GF-D8 (cell line): ENCODE results near the gene MX2.
"Not testable (repeated sequence)": the region's sequence is repeated elsewhere in the genome, so short reads cannot be mapped to it uniquely, and the experiment has no call there.

ENCODE experiments used
- DNase-seq: peaks from one replicate; lab custom pipeline; 2025; lab: John Stamatoyannopoulos, UW

Gene MX2

GRCh38 chr21:41342035-41342434 lies 19.8 kb upstream of the MX2 start:
- DNase-seq = no peak

DNA sequence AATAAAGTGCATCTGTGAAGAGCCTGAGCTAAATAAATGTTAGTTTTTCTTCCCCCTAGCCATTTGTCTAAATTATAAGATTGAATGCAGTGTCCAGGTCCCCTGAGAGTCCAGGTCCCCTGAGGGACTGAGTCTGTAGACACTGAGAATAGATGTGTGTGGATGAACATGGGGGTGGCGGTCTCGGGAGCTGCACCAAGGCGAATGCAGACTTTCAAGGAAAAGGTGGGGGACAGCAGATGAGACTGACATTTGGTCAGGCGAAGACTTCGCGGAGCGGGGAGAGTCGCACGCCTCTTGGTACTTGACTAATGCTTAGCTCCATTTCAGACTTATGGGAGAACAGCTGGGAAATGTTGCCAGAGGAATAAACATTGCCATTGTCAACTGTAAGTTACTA lies 17.7 kb upstream of the MX2 start:
- DNase-seq = no peak

DNA sequence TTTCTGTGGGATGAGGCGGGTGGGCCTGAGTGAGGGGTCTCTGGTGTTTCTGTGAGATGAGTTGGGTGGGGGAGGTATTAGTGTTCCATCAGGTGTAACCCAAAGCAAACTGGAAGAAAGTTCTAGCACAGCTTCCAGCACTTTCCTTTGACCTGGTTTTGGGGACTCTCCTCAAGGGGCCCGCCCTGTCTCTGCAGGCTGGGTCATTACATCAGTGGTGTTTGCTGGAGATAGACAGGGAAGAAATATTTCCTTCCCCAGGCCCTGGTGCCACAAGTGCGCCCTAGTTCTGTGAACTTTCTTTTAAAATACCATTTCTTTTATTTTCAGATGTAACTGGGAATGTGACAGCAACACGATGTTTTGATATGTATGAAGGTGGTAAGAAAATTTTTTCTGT lies 16.5 kb upstream of the MX2 start:
- DNase-seq = no peak

DNA sequence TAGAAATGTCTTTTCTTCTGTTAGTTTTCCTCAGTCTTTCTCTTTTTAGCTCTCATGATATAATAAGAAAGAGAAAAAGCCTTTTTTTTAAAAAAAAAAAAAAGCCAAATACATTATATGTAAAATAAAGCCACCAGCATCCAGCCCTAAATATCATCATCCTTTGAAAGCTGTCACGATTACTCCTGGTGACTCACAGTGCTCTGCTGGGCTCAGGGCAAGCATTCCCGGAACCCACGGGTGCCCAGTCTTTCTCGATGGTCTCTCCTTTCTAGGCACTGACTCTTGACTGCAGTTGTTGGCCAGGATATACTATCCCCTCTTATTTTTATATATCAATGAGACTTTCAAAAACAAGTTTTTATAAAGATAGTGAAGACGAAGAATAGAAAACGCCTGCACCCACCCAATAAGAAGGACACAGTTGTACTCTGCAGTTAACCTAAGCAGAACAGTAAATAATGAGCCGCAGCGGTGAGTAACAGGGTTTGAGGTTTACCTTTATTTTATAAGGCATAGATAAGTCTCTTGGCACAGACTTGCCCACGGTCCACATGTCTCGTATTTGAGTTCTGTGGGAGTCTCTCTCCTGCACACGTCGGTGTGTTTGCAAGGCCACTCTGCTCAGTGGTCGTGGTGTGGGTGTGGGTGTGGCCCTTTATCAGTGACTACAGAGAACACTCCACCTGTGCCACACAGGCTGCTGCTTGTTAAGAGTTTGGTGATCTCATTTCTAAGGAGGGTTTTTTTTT lies 15.7 kb upstream of the MX2 start:
- no peak for DNase-seq

DNA sequence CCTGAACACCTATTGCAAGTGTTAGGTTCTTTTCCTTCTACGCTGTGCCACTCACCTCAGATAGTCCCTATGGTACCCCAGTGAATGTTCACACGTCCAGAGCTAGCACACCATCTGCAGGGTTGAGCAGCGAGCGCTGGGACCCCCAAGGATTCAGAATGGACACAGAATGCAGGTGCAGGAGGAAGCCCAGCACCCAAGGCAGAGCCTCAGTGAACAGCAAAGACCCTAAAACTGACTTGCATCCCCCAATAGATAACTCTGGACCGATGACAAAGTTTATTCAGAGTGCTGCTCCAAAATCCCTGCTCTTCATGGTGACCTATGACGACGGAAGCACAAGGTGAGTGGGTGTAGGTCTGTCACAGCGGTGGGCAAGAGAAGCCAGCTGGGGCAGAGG lies 15.1 kb upstream of the MX2 start:
- no peak for DNase-seq

DNA sequence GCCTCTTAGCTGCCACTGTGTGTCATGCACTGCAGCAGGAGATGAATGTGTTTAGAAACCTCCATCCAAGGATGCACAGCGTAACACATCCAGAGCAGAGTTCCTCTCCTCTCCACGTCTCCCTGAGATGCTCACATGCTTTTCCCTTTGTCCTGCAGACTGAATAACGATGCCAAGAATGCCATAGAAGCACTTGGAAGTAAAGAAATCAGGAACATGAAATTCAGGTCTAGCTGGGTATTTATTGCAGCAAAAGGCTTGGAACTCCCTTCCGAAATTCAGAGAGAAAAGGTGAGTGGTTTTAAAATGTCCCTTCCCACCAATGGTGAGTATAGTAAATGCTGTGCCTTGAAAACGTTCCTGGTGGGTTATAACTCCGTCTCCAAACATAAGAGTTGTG lies 13.4 kb upstream of the MX2 start:
- DNase-seq = no peak

DNA sequence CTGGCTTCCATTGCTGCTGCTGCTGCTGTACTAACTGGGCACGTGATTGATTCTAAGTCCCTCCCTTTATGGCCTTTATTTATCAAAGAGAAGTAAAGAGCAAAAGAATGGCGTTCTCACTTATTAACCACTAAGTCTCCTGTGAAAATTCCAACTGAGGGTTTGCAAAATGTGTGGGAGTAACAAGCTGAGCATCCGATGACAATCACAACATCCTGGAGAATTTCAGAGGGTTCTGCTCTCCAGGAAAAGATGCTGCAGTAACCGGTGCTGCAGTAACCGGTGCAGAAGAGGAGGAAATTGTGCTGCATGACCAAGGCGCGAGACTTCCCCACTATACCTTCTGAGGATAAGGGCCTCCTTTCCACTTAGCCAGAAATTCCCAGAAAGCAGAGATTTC lies 12.7 kb upstream of the MX2 start:
- no peak for DNase-seq

DNA sequence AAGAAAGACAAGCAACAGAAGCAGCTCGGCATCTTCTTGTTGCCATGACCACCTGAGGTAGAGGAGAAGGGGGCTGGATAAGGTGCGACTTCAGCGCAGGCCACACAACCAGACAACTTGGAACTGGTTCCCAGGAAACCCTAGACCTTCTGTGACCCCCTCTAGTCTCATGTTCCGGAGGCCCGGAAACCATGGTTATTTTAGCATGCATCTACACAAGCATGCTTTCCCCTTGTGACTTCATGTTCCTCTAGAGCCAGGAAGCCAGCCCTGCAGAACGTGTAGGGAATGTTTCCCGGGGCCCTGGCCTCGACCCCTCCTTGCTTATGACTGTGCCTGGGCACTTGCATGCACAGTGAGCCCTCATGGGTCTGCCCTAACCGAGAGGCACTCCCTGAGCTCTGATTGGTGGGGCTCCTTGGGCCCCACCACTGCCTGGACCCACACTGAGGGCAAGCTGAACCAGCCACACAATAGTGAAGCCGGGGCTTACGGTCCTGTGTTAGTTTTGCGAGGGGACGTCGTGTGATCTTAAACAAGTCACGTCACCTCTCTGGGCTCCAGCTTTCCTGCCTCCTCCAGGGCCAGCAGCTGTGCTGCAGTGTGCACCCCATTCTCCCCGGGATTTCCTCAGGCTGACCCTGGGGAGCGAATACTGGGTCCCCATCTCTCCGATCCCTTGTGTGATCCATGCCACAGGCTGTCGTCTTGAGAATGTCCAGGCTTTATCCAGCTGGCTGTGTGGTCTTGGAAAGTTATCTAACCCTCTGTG lies 12.0 kb upstream of the MX2 start:
- no peak for DNase-seq

DNA sequence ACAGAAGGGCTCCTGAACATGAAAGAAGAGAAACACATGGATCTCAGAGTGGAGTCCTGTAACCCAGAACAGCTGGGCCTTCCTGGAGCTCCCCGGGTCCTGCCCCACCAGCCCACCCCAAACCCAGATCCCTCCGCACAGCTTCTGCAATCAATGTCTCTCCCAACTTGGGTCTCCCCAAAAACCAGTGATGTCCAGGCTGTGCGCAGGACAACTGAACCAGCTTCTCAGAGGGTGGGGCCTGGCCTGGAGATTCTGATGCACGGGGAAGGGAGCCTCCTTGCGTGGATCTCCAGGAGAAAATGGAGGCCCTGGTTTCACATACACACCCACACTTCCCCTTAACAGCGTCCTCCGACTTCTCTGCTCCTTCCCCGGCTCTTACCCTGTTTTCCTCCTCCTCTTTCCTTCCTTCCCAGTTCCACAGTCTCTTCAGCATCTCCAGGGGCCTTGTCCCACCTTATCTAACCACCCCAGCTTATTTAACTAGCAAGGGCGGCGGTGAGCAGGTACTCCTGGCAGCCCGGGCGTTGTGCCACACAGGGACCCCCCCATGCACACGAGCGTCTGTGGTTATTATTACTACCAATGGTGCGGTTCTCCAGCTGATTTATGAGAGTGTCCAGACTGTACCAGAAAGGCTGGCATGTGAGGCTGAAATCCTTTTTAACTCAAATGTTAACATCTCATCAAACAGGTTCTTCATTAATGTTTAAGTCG lies 11.2 kb upstream of the MX2 start:
- no peak for DNase-seq

DNA sequence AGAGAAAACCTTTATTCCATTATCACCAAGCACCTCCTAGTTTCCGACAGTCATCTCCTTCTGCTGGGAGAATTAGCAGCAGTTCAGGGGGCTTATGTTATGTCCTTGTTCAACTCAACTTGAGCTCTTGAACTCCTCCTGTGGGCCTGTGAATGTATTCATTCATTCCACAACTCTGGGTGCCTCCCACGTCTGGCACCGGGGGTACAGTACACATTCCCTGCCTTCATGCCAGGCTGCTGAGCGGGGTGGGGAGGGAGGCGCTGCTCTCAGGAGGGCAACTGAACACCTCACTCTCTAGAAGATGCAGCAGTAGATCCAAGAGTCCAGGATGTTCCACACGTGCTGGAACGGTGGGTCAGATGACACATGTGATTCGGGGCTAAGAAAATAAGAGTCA lies 4.3 kb upstream of the MX2 start:
- no peak for DNase-seq

- DNase-seq = no peak
Observed at GRCh38 chr21:41358193-41359166, 3.3 kb upstream of the MX2 start.

DNA sequence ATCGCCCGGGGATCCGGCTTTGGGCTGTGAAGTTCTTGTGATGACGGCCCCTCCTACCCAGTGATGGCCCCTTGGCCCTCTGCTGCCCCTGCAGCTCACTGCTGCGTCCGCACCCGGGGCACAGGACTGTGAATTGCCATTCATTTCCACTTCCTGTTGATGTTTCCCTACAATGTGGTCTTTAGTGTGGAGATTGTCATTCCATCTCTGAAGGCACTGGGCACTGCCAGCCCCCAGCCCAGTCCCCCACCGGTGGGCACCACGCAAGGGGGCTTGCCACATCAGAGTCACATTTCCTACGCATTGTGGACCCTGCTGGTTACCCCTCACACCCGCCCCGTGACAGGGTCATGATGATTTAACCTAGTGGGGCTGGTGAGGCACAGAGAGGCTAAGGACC lies 2.5 kb upstream of the MX2 start:
- DNase-seq = no peak

DNA sequence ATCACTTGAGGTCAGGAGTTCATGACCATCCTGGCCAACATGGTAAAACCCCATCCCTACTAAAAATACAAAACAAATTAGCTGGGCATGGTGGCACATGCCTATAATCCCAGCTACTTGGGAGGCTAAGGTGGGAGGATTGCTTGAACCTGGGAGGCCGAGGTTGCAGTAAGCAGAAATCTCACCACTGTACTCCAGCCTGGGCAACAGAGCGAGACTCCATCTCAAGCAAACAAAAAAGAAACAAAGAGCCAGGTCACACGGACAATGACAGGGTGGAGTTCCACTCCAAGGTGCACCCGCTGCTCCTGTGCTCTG lies 2.1 kb upstream of the MX2 start:
- DNase-seq = not testable (repeated sequence)

GRCh38 chr21:41360072-41360821 lies 1.6 kb upstream of the MX2 start:
- DNase-seq = no peak

GRCh38 chr21:41361053-41361785 lies 608 bp upstream of the MX2 start:
- DNase-seq = no peak

GRCh38 chr21:41362605-41363369 lies 960 bp downstream of the MX2 start:
- no peak for DNase-seq

GRCh38 chr21:41363370-41364270 lies 1.8 kb downstream of the MX2 start:
- DNase-seq = no peak

- DNase-seq = no peak
Observed at GRCh38 chr21:41364308-41364707, 2.5 kb downstream of the MX2 start.
